ENCODE data around the gene DAPK1.

GRCh38 chr9:87531370-87532295, 34.0 kb downstream of the DAPK1 start:
- TF ChIP-seq CTCF (IDR thresholded peaks at IDR 0.05; ENCODE audit: low read depth, low read length, poor library complexity, severe bottlenecking) (no peak), EZH2phosphoT487 (IDR thresholded peaks at IDR 0.05; ENCODE audit: borderline replicate concordance, low read length) (no peak)
